ENCODE data around the gene KAZN. TPM values are rescaled to one million over a fixed set of nuclear protein-coding genes. Genes with fewer than 3 reads are reported as not detected.
A peak's percentile ranks its signal among the peaks of the same experiment; 100 is the strongest.

Gene KAZN
- total and polyA plus RNA-seq, 4 donors, result 7.6 to 18.8 (median 11.2) TPM

DNA sequence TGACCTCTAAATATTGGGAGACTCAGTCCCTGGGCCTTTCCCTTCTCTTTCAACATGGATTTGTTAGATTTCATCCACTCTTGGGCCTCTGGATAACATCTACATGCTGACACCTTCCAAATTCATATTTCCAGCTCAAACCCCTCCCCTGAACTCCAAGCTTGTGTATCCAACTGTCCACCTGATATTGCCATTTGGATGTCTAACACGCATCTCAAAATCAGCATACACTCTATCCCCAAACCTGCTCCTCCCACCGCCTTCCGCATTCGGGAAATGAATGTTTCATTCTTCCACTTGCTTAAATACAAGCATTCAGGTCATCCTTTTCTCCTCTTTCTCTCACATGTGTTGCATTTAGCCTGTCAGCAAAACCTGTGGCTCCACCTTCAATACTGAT is 17.5 kb upstream of the KAZN start:
- Histone ChIP-seq H3K9me3 (ENCODE audit: control insufficient read depth in 4 of 4, insufficient read depth in 3 of 4, low read length in 3 of 4) (no peaks in the 10 kb centered on the region), H3K4me1 (ENCODE audit: control insufficient read depth in 5 of 5, insufficient read depth in 5 of 5, low read length in 5 of 5) (peaks cover 0 to 16% (median 2%) of the 10 kb centered on the region in 5 donors), H3K27ac (ENCODE audit: low read depth in 1 of 2, low read length in 1 of 2) (no peak overlapping the region), H3K9ac (ENCODE audit: insufficient read depth in 1 of 2, low read length in 2 of 2) (no peak overlapping the region), H3K4me3 (no peak overlapping the region), H3K36me3 (ENCODE audit: control insufficient read depth in 4 of 4, insufficient read depth in 4 of 4, low read length in 4 of 4) (no peaks in the 10 kb centered on the region), H3K27me3 (ENCODE audit: control insufficient read depth in 3 of 3, insufficient read depth in 3 of 3, low read length in 2 of 3) (no peaks in the 10 kb centered on the region)
- DNase-seq (no peak), ATAC-seq (ENCODE audit: insufficient read depth, low FRiP score) (no peak)
- TF ChIP-seq, protein P1, sequence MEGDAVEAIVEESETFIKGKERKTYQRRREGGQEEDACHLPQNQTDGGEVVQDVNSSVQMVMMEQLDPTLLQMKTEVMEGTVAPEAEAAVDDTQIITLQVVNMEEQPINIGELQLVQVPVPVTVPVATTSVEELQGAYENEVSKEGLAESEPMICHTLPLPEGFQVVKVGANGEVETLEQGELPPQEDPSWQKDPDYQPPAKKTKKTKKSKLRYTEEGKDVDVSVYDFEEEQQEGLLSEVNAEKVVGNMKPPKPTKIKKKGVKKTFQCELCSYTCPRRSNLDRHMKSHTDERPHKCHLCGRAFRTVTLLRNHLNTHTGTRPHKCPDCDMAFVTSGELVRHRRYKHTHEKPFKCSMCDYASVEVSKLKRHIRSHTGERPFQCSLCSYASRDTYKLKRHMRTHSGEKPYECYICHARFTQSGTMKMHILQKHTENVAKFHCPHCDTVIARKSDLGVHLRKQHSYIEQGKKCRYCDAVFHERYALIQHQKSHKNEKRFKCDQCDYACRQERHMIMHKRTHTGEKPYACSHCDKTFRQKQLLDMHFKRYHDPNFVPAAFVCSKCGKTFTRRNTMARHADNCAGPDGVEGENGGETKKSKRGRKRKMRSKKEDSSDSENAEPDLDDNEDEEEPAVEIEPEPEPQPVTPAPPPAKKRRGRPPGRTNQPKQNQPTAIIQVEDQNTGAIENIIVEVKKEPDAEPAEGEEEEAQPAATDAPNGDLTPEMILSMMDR (IDR thresholded peaks at IDR 0.05; ENCODE audit: control extremely low read depth, extremely low read depth), result no peak
- WGBS, 2 donors, result 95 to 96% methylated on average over 4 of the region's 4 CpGs

DNA sequence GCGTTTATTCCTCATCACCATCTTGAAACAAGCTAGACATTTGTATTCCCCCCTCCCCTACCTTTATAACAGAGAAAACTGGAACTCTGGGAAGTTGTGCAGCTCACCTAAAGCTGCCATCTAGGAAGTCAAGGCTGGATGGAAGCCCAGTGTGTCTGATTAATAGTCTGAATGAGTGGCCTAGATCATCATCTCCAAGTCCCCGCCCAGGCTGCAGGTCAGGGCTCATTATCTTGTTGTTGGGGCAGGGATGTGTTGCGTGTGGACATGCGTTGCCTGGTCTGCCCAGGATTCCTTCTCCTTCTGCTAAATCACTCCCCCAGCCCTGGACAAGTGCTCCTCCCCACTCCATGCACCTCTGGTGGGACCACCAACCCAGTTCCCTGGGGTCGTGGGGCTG is 14.7 kb upstream of the KAZN start:
- Histone ChIP-seq H3K27ac (ENCODE audit: low read depth in 1 of 2, low read length in 1 of 2) (no peak overlapping the region), H3K27me3 (ENCODE audit: control insufficient read depth in 3 of 3, insufficient read depth in 3 of 3, low read length in 2 of 3) (no peaks in the 10 kb centered on the region), H3K9me3 (ENCODE audit: control insufficient read depth in 4 of 4, insufficient read depth in 3 of 4, low read length in 3 of 4) (no peaks in the 10 kb centered on the region), H3K4me1 (ENCODE audit: control insufficient read depth in 5 of 5, insufficient read depth in 5 of 5, low read length in 5 of 5) (peaks cover 0 to 6% (median 0%) of the 10 kb centered on the region in 5 donors), H3K36me3 (ENCODE audit: control insufficient read depth in 4 of 4, insufficient read depth in 4 of 4, low read length in 4 of 4) (no peaks in the 10 kb centered on the region), H3K9ac (ENCODE audit: insufficient read depth in 1 of 2, low read length in 2 of 2) (no peak overlapping the region), H3K4me3 (no peak overlapping the region)
- DNase-seq, result no peak
- TF ChIP-seq, protein P1 (IDR thresholded peaks at IDR 0.05; ENCODE audit: control extremely low read depth, extremely low read depth), result no peak
- ATAC-seq (ENCODE audit: insufficient read depth, low FRiP score), result no peak
- WGBS, 2 donors, result 86 to 92% methylated on average over 5 of the region's 5 CpGs

DNA sequence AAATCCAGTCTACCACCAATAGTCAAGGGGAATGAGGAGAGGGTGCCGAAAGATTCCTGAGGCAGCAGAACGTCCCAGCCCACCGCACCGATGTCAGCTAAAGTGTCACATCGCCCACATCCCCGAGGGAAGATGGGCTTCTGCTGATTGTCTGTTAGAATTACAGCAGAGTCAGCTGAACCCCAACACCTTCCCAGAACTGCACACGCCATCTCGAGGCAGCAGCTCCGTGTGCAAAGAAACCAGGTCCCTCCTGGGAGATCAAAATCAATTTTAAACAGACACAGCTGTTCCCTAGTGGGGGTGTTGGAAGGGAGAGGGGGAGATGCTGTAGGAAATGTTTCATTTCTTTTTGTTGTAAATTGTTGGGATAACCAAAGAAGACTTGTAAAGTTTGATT is 12.8 kb upstream of the KAZN start:
- Histone ChIP-seq H3K4me3 (no peak overlapping the region), H3K27ac (ENCODE audit: low read depth in 1 of 2, low read length in 1 of 2) (no peak overlapping the region), H3K36me3 (ENCODE audit: control insufficient read depth in 4 of 4, insufficient read depth in 4 of 4, low read length in 4 of 4) (no peaks in the 10 kb centered on the region), H3K4me1 (ENCODE audit: control insufficient read depth in 5 of 5, insufficient read depth in 5 of 5, low read length in 5 of 5) (peaks cover 0 to 6% (median 0%) of the 10 kb centered on the region in 5 donors), H3K27me3 (ENCODE audit: control insufficient read depth in 3 of 3, insufficient read depth in 3 of 3, low read length in 2 of 3) (no peaks in the 10 kb centered on the region), H3K9me3 (ENCODE audit: control insufficient read depth in 4 of 4, insufficient read depth in 3 of 4, low read length in 3 of 4) (no peaks in the 10 kb centered on the region), H3K9ac (ENCODE audit: insufficient read depth in 1 of 2, low read length in 2 of 2) (no peak overlapping the region)
- peak in 1 of 3 donors; percentile 21 for DNase-seq
- WGBS, 2 donors, result 68 to 76% methylated on average over 9 of the region's 9 CpGs
- no peak for ATAC-seq (ENCODE audit: insufficient read depth, low FRiP score)
- TF ChIP-seq, protein P1 (IDR thresholded peaks at IDR 0.05; ENCODE audit: control extremely low read depth, extremely low read depth), result no peak

Measured in lung (tissue), 12 donors.